K562 (cell line): ENCODE measurements around the gene SUPT5H. TPM values are rescaled to one million over a fixed set of nuclear protein-coding genes. Genes with fewer than 3 reads are reported as not detected.
A peak's percentile ranks its signal among the peaks of the same experiment; 100 is the strongest.

Experiments
- CBX8 ChIP-seq: fragments of 200-600 bp; sonication (generic); IDR thresholded peaks from 2 replicates; pipeline ENCODE4 v1.6.1; 2012; ENCODE audit warnings: borderline replicate concordance, mixed run types, low read depth, mild to moderate bottlenecking, moderate library complexity, mixed read lengths, low read length, control low read depth, inconsistent platforms; ENCODE audit not compliant: poor library complexity, severe bottlenecking; ENCODE audit errors: extremely low read depth
- CC2D1A ChIP-seq: fragments of 450-650 bp; IDR thresholded peaks from 2 replicates; pipeline ENCODE4 v1.6.1; 2017; ENCODE audit warnings: mild to moderate bottlenecking
- CTCF ChIP-seq, 3 experiments: IDR thresholded peaks in 2 of 3; conservative IDR thresholded peaks in 1 of 3; 2 replicates each; pipeline ENCODE4 v1.5.1; 2011 to 2012; ENCODE audit warnings: low read length in 3 of 3, mild to moderate bottlenecking in 3 of 3, control low read depth in 2 of 3, improper control_type of control experiment in 1 of 3, inconsistent platforms in 1 of 3, low read depth in 1 of 3, mixed read lengths in 1 of 3, moderate library complexity in 1 of 3; ENCODE audit not compliant: insufficient read depth in 2 of 3
- MAFG ChIP-seq: fragments of 450-650 bp; conservative IDR thresholded peaks from 2 replicates; pipeline ENCODE4 v1.6.1; 2016; ENCODE audit warnings: missing genetic modification characterization, missing compliant biosample characterization
- MLLT1 ChIP-seq, 2 experiments: fragments of 450-650 bp; IDR thresholded peaks; 2 replicates each; pipeline ENCODE4 v1.6.1; 2016
- RB1 ChIP-seq: fragments of 450-650 bp; IDR thresholded peaks from 2 replicates; pipeline ENCODE4 v1.6.1; 2017; ENCODE audit warnings: low read depth, mild to moderate bottlenecking
- ZBTB5 ChIP-seq: fragments of 450-650 bp; IDR thresholded peaks from 2 replicates; pipeline ENCODE4 v1.6.1; 2017; ENCODE audit warnings: antibody characterized with exemption
- ZBTB7A ChIP-seq: IDR thresholded peaks from 2 replicates; pipeline ENCODE4 v1.6.1; 2011; ENCODE audit warnings: low read depth, mild to moderate bottlenecking, low read length, moderate library complexity, borderline replicate concordance; ENCODE audit not compliant: control insufficient read depth
- ZFP36 ChIP-seq: fragments of 150-350 bp; IDR thresholded peaks from 2 replicates; pipeline ENCODE4 v1.6.1; 2018; ENCODE audit warnings: low read length, low read depth; ENCODE audit not compliant: partially characterized antibody
- ZNF318 ChIP-seq, 2 experiments: fragments of 450-650 bp; IDR thresholded peaks; 2 replicates each; pipeline ENCODE4 v1.6.1; 2016; ENCODE audit warnings: mild to moderate bottlenecking in 2 of 2, borderline replicate concordance in 1 of 2, low read depth in 1 of 2, moderate library complexity in 1 of 2
- polyA plus RNA-seq, 8 experiments: library from polyadenylated mRNA; depleted of rRNA in 4 of 8; stranded (reverse) in 5 of 8; unstranded in 3 of 8; fragments of >200 nt; fragmentation: Nextera tagmentation in 2 of 8; fragmentation: Illumina TruSeq in 1 of 8; extraction: Ambion mirVana in 2 of 8; extraction: Trizol in 1 of 8; gene quantifications; 2 replicates each; pipeline versions ENCODE4 v1.2.1 to v1.2.3, GENCODE V29; 2011 to 2014; ENCODE audit warnings: inconsistent platforms in 1 of 8, missing spikeins in 1 of 8
- total RNA-seq, 7 experiments: library from RNA; depleted of rRNA in 6 of 7; stranded (reverse); fragments of >200 nt in 6 of 7; fragmentation: Illumina TruSeq in 2 of 7; extraction: Trizol in 2 of 7; gene quantifications; 2 replicates each; pipeline versions ENCODE4 v1.2.1 to v1.2.3, GENCODE V29; 2011 to 2021; ENCODE audit warnings: low replicate concordance in 1 of 7

The SUPT5H gene
- total and polyA plus RNA-seq, 9 of the 15 experiments (the other 6 are each of a cell fraction or from before 2014, with no cell fraction given), result 13.3 to 85.9 (median 35.9) TPM

GRCh38 chr19:39497996-39498797 lies 52.8 kb downstream of the SUPT5H start (continued):
- TF ChIP-seq ZBTB5, result peak; percentile 78
- peak; percentile 82; the same call in 1 of the 2 replicates for TF ChIP-seq ZBTB7A
- TF ChIP-seq CC2D1A, result peak; percentile 77; the same call in 1 of the 2 replicates
- TF ChIP-seq MAFG (tag), result no peak
- peak; percentile 87 for TF ChIP-seq RB1
- peak; percentile 62 to 87 (median 72); a peak in 5 of 6 replicates for TF ChIP-seq CTCF (IDR thresholded peaks at IDR 0.05 in 2 of 3, conservative IDR thresholded peaks at IDR 0.05 in 1 of 3; ENCODE audit: insufficient read depth in 2 of 3, low read depth in 1 of 3, low read length in 3 of 3)
- no peak for TF ChIP-seq CBX8
- no peak for TF ChIP-seq ZNF318 (IDR thresholded peaks at IDR 0.05; ENCODE audit: borderline replicate concordance in 1 of 2, low read depth in 1 of 2)
- TF ChIP-seq MLLT1 (IDR thresholded peaks at IDR 0.05), result no peak
- TF ChIP-seq ZFP36, result no peak
